NB4 (cell line): ENCODE data around the gene SIM2.

Source experiments
- DNase-seq: peaks from one replicate; pipeline ENCODE4 v3.0.0; 2010; ENCODE audit warnings: low read depth
- H3K4me3 ChIP-seq: one replicate; pipeline ENCODE4 v1.5.1; 2011; ENCODE audit warnings: mild to moderate bottlenecking, low read depth, low read length, moderate library complexity
- MYC ChIP-seq: IDR thresholded peaks from 2 replicates; pipeline ENCODE4 v1.6.1; 2011; ENCODE audit warnings: low read depth, low read length
- POLR2A ChIP-seq: IDR thresholded peaks from 2 replicates; pipeline ENCODE4 v1.6.1; 2011; ENCODE audit warnings: mild to moderate bottlenecking; ENCODE audit not compliant: insufficient read length; ENCODE audit errors: extremely low read depth
- TF ChIP-seq, protein P1 (sequence below): IDR thresholded peaks from 2 replicates; pipeline ENCODE4 v1.6.1; 2011; ENCODE audit warnings: low read depth, low read length
- TF ChIP-seq, protein P2 (sequence below): IDR thresholded peaks from one replicate; pipeline ENCODE4 v1.5.1; 2012; ENCODE audit warnings: low read depth, low read length

SIM2 gene

DNA sequence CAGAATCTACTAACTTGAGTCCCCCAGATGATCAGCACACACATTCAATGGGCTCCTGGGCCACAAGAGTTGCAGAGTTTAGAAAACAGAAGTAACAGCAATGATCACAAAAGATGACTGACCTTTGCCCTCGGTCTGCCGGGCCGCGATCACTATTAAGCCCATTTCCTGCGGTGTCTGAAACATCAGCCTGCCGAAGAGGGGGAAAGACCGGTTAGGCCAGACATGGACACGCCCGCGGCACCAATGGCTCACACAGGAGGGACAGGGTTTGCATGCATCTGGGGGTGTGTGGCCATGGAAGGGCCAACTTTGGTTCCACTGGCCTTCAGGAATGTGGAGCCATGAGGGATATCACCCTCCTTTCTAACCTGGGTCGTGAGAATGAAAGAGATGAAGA is 68.2 kb downstream of the SIM2 start:
- no peak for DNase-seq
- H3K4me3 ChIP-seq: no peak overlapping the region
- TF ChIP-seq, protein P1, sequence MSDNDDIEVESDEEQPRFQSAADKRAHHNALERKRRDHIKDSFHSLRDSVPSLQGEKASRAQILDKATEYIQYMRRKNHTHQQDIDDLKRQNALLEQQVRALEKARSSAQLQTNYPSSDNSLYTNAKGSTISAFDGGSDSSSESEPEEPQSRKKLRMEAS: no peak
- TF ChIP-seq, protein P2, sequence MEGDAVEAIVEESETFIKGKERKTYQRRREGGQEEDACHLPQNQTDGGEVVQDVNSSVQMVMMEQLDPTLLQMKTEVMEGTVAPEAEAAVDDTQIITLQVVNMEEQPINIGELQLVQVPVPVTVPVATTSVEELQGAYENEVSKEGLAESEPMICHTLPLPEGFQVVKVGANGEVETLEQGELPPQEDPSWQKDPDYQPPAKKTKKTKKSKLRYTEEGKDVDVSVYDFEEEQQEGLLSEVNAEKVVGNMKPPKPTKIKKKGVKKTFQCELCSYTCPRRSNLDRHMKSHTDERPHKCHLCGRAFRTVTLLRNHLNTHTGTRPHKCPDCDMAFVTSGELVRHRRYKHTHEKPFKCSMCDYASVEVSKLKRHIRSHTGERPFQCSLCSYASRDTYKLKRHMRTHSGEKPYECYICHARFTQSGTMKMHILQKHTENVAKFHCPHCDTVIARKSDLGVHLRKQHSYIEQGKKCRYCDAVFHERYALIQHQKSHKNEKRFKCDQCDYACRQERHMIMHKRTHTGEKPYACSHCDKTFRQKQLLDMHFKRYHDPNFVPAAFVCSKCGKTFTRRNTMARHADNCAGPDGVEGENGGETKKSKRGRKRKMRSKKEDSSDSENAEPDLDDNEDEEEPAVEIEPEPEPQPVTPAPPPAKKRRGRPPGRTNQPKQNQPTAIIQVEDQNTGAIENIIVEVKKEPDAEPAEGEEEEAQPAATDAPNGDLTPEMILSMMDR: no peak
- TF ChIP-seq MYC (no peak), POLR2A (no peak)

DNA sequence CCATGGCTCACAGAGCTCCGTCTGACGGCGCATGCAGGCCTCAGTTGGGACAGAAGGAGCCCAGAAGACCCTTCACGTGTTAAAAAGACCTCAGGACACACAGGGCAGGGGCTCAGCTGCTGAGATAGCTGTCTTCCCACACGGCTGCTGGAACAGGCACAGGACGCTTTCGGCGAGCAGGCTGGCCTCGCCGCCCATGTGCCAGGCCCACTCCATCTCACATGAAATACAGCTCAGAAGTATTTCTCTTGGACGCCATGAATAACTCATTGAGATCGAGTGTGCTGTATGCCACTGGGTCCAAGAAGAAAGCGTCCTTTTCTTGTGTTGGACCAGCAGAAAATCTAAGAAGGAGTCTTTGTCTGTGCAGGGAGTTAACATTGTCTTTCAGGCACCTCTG is 69.6 kb downstream of the SIM2 start:
- no peak overlapping the region for H3K4me3 ChIP-seq
- TF ChIP-seq, protein P2: no peak
- TF ChIP-seq, protein P1: no peak
- TF ChIP-seq MYC: no peak
- DNase-seq: no peak

DNA sequence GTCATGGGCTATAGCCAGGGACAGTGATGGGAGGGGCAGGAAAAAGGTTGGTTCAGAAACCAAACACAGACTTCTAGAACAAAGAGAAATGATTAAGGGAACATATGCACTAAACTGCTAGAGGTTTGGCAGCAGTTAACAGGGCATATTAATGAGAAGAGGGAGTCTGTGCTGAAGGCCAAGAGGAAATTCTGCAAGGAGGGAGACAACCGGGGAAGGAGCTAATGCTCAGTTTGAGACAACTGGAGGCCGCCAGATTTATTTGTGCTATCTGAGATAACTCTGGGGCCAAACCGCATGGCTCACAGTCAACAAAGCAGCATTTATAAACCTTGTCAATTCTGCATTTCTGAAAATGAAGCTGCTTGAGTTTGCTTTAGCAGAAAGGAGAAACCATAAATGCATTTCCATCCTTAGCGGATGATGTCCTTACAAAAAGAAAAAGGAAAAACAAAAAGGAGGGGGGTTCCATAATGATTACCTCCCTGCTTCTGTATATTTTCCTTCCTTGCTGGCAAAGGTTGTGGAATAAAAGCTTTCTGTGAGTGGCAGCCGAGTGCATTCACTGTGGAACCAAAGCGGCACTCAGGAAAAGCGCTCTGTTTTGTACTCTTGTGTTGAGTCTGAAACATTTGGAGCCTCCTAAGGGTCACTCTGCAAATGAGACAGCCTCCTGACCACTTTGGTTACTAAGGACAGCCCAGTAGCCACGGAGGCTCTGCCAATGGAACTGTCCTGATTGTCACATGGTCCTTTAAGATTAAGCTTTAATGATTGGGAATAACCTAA is 70.3 kb downstream of the SIM2 start:
- no peak for DNase-seq
- TF ChIP-seq POLR2A (no peak), MYC (no peak)

DNA sequence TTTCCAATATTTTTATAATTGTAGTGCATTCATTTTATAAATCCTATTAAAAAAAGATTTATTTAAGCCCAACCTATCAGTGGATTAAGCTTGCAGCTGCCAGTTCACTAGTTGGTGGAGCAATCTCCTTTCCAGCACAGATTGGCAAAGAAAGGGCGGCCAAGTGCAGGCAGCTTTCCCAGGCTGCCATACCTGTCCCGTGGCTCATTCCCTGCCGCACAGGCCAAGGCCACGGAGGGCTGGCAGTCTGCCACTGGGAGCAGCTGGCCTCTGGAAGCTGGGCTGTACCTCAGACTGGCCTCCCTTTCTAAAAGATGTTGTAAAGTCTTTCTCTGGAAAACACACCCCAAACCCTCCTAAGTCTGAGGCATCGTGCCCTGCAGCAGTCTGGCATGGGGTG is 74.2 kb downstream of the SIM2 start:
- no peak for DNase-seq
- TF ChIP-seq, protein P2: no peak
- TF ChIP-seq POLR2A: no peak
- TF ChIP-seq MYC: no peak
- TF ChIP-seq, protein P1: no peak
- H3K4me3 ChIP-seq: no peak overlapping the region

More for the DNA sequence above, 70.3 kb downstream of the SIM2 start:
- no peak overlapping the region for H3K4me3 ChIP-seq

DNA sequence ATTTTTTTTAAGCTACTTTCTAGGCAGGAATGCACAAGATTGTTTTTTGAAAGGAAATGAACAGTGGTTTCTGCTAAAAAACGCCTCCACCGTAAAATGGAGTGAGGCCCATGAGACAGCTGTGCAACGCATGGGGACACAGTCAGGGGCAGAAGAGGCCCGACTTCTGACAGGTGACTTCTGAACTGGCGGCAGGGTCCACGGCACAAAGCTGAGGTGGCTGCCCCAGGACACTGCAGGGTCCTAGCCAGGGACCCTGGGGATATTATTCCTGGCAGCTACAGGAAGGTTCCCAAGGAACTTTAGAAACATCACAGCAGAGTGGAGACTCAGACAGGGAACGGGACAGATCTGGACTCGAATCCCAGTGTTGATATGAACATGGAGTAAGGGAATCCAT is 75.1 kb downstream of the SIM2 start:
- no peak overlapping the region for H3K4me3 ChIP-seq
- no peak for DNase-seq
- TF ChIP-seq, protein P2: no peak
- TF ChIP-seq MYC (no peak), POLR2A (no peak)
- TF ChIP-seq, protein P1: no peak

DNA sequence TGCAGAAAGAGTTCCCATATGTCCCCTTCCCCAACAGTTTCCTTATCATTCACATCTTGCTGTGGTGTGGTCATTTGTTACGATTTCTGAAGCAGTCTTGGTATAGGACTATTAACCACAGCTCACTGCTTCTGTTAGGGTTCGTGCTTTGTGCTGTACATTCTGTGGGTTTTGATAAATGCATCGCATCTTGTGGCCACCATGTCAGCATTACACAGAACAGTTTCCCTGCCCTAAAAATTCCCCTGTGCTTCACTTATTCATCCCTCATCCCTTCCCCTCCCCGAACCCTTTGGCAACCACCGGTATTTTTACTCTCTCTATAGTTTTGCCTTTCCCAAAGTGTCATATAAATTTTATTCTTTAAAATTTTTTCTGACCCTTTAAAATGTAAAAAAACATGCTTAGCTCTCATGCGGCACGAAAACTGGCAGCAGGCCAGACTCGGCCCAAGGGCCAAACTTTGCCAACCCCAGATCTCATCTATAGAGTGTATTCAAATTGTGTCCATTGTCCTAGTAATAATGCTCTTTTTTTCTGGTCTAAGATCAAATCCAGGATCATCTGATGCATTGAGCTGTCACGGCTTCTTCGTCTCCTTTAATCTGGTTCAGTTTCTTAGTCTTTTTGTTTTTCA is 78.2 kb downstream of the SIM2 start:
- no peak for TF ChIP-seq MYC
- TF ChIP-seq, protein P1: no peak
- TF ChIP-seq POLR2A: no peak
- TF ChIP-seq, protein P2: no peak
- DNase-seq: peak; percentile 7
- no peak overlapping the region for H3K4me3 ChIP-seq
